PFSK-1 (cell line): ENCODE results near the gene VPS37D. TPM values are rescaled to one million over a fixed set of nuclear protein-coding genes. Genes with fewer than 3 reads are reported as not detected.

Source experiments
- FOXP2 ChIP-seq: optimal IDR thresholded peaks from 2 replicates; pipeline ENCODE3; 2011; ENCODE audit warnings: borderline replicate concordance, control low read depth, inconsistent platforms; ENCODE audit not compliant: insufficient read depth; ENCODE audit errors: extremely low read length, extremely low read depth
- POLR2AphosphoS5 ChIP-seq: IDR thresholded peaks from 2 replicates; pipeline ENCODE4 v1.6.1; 2012; ENCODE audit warnings: low read depth, mild to moderate bottlenecking, control low read depth, low read length, moderate library complexity
- SIN3A ChIP-seq: IDR thresholded peaks from 2 replicates; pipeline ENCODE4 v1.6.1; 2012; ENCODE audit warnings: mild to moderate bottlenecking, low read length, moderate library complexity, borderline replicate concordance; ENCODE audit not compliant: insufficient read depth
- TAF1 ChIP-seq: IDR thresholded peaks from 2 replicates; pipeline ENCODE4 v1.6.1; 2012; ENCODE audit warnings: low read length, control low read depth, borderline replicate concordance; ENCODE audit not compliant: insufficient read depth
- polyA plus RNA-seq: library from polyadenylated mRNA; unstranded; fragments of >200 nt; gene quantifications from one replicate; pipeline ENCODE4 v1.2.1, GENCODE V29; 2012; ENCODE audit warnings: low read depth, missing spikeins; ENCODE audit not compliant: insufficient read length
- TF ChIP-seq, protein P1 (sequence below), 2 experiments: IDR thresholded peaks; 2 replicates each; pipeline versions ENCODE4 v1.6.1 to v1.8.0; 2011 to 2012; ENCODE audit warnings: low read depth in 2 of 2, low read length in 2 of 2, control low read depth in 1 of 2, inconsistent platforms in 1 of 2, mild to moderate bottlenecking in 1 of 2, moderate library complexity in 1 of 2; ENCODE audit not compliant: insufficient read depth in 1 of 2

VPS37D gene
- polyA plus RNA-seq = 7.6 TPM

- TF ChIP-seq SIN3A (peak; percentile 80; the same call in 1 of the 2 replicates), TAF1 (no peak)
Observed at GRCh38 chr7:73667344-73668102, at the start of gene VPS37D. VPS37D (plus strand) TSS chr7:73667831; CDS start chr7:73667959, 128 bp downstream.

- TF ChIP-seq FOXP2 (no peak), SIN3A (no peak), TAF1 (no peak), POLR2AphosphoS5 (no peak)
- TF ChIP-seq, protein P1, sequence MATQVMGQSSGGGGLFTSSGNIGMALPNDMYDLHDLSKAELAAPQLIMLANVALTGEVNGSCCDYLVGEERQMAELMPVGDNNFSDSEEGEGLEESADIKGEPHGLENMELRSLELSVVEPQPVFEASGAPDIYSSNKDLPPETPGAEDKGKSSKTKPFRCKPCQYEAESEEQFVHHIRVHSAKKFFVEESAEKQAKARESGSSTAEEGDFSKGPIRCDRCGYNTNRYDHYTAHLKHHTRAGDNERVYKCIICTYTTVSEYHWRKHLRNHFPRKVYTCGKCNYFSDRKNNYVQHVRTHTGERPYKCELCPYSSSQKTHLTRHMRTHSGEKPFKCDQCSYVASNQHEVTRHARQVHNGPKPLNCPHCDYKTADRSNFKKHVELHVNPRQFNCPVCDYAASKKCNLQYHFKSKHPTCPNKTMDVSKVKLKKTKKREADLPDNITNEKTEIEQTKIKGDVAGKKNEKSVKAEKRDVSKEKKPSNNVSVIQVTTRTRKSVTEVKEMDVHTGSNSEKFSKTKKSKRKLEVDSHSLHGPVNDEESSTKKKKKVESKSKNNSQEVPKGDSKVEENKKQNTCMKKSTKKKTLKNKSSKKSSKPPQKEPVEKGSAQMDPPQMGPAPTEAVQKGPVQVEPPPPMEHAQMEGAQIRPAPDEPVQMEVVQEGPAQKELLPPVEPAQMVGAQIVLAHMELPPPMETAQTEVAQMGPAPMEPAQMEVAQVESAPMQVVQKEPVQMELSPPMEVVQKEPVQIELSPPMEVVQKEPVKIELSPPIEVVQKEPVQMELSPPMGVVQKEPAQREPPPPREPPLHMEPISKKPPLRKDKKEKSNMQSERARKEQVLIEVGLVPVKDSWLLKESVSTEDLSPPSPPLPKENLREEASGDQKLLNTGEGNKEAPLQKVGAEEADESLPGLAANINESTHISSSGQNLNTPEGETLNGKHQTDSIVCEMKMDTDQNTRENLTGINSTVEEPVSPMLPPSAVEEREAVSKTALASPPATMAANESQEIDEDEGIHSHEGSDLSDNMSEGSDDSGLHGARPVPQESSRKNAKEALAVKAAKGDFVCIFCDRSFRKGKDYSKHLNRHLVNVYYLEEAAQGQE (IDR thresholded peaks at IDR 0.05; ENCODE audit: insufficient read depth in 1 of 2, low read depth in 2 of 2, low read length in 2 of 2) = no peak
Observed at GRCh38 chr7:73618538-73618937, 49.1 kb upstream of the VPS37D start.

DNA sequence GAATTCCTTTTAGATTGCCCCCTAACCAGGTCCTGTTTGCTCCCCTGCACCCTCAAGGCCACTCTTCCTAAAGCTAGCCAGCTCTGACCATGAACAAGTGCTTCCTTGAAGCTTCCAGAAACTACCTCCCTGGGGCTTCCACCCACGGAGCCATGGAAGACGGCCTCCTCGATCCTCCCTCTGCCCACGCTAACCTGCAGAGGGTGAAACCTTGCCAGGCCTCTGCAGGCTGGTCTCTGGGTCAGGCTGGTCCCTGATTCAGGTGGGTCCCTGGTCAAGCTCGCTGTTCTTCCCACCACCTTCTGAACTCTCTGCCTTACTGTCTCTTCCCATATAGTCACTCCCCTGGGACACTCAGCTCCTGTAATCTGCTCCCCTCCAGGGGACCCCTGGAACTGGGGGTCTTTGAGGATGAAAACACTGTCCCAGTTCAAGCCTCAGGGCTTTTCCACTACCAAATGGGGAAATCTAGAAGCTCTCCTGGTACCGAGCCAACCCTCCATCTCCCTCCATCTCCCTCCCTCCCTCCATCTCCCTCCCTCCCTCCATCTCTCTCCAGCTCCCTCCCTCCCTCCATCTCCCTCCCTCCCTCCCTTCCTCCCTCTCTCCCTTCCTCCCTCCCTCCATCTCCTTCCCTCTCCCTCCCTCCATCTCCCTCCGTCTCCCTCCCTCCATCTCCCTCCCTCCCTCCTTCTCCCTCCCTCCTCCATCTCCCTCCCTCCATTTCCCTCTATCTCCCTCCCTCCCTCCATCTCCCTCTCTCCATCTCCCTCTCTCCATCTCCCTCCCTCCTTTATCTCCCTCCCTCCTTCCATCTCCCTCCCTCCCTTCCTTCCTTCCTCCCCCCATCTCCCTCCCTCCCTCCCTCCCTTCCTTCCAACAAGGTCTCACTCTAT, 46.2 kb upstream of the VPS37D start:
- TF ChIP-seq FOXP2 = no peak
- no peak for TF ChIP-seq TAF1
- no peak for TF ChIP-seq SIN3A
- TF ChIP-seq, protein P1 (IDR thresholded peaks at IDR 0.05; ENCODE audit: insufficient read depth in 1 of 2, low read depth in 2 of 2, low read length in 2 of 2) = no peak

DNA sequence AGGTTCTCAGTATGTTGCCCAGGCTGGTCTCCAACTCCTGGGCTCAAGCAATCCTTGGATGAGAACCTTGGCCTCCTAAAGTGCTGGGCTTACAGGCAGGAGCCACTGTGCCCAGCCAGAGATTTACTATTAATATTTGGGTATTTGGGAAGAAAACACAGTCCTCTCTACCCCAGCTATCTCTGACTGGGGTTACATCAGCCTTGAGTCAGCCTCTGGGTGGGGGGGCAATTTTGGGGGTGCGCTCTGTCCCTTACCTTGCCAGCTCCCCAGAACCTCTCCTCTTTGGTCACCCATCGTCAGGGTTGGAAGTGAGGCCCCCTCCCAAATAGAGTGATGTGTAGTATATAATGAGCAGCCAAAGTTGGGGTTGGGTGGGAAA, 45.1 kb upstream of the VPS37D start:
- TF ChIP-seq POLR2AphosphoS5 = no peak
- TF ChIP-seq, protein P1 (IDR thresholded peaks at IDR 0.05; ENCODE audit: insufficient read depth in 1 of 2, low read depth in 2 of 2, low read length in 2 of 2) = no peak
- TF ChIP-seq TAF1 = no peak
- no peak for TF ChIP-seq FOXP2
- no peak for TF ChIP-seq SIN3A

- TF ChIP-seq SIN3A (no peak), FOXP2 (no peak), POLR2AphosphoS5 (no peak), TAF1 (no peak)
- TF ChIP-seq, protein P1 (IDR thresholded peaks at IDR 0.05; ENCODE audit: insufficient read depth in 1 of 2, low read depth in 2 of 2, low read length in 2 of 2) = no peak
Observed at GRCh38 chr7:73622909-73623797, 44.5 kb upstream of the VPS37D start.
